AG10803 (cell line): ENCODE results near the gene NEDD9.

ENCODE experiments used
- DNase-seq: peaks from one replicate; pipeline ENCODE4 v3.0.0; 2010; ENCODE audit warnings: low read depth
- H3K4me3 ChIP-seq: 2 replicates; pipeline ENCODE4 v1.5.1; 2011; ENCODE audit warnings: mild to moderate bottlenecking, low read length, control low read depth
- TF ChIP-seq, protein P1 (sequence below): conservative IDR thresholded peaks from 2 replicates; pipeline ENCODE4 v1.5.1; 2011; ENCODE audit warnings: mild to moderate bottlenecking, low read length, control low read depth, inconsistent platforms

The NEDD9 gene

DNA sequence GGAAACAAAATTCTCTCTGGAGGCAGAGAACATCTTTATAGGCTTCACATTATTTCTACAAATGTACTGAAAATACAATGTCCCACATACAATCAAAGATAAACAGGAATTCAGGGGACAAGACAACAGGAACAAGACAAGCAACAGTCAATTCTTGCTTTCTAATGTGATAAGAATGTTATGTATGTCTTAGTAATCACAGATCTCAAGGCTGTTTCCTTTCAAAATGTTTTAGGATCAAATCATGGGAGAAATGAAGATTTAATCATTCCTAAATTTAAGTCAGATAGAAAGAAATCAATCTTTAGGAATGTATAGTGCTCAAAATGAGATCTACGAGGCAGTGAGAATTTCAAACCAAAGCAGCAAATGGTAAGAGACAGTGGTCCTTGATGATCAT lies 32.1 kb downstream of the NEDD9 start:
- no peak overlapping the region for H3K4me3 ChIP-seq
- peak; percentile 44 for DNase-seq
- TF ChIP-seq, protein P1, sequence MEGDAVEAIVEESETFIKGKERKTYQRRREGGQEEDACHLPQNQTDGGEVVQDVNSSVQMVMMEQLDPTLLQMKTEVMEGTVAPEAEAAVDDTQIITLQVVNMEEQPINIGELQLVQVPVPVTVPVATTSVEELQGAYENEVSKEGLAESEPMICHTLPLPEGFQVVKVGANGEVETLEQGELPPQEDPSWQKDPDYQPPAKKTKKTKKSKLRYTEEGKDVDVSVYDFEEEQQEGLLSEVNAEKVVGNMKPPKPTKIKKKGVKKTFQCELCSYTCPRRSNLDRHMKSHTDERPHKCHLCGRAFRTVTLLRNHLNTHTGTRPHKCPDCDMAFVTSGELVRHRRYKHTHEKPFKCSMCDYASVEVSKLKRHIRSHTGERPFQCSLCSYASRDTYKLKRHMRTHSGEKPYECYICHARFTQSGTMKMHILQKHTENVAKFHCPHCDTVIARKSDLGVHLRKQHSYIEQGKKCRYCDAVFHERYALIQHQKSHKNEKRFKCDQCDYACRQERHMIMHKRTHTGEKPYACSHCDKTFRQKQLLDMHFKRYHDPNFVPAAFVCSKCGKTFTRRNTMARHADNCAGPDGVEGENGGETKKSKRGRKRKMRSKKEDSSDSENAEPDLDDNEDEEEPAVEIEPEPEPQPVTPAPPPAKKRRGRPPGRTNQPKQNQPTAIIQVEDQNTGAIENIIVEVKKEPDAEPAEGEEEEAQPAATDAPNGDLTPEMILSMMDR, result no peak

DNA sequence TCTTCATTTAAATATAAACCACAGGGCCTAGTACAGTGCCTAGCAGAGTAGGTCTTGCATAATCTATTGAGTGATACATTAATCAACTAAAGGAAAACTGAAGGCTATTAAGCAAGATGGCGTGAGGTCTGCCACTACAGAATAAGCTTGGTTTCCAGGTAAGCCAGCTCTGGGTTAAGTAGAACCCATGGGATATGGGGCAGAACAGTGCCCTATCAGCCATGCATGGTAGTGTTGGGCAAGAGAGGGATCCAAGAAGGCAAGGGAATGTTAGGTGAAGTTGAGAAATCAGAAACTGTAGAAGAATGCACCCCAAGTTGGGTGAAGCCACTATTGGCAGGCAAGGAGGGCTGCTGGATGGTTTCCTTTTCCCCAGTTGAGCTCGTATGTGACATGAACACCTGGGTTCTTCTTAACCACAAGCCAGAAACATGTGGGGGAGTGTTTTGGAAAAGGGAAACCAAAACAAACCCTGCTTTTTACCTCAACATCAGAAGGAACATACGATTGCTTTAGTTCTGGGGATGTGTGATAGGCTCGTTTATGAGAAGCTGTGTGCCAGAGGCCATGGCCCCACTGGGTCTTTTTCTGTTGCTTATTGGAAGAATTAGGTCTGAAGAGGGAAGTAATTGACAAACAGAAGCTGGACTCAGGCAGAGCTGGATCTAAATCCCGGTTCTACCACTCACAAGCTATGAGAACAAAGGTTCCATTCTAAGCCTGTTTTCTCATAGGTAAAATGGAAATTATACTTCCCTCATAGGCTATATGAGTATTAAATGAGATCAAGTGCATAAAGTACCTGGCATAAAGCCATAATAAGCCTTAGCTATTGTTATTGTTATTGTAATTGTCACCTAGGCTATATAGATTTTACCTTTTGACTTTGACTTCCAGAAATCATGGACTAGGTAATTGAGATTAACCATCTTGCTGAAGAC lies 33.5 kb downstream of the NEDD9 start:
- no peak overlapping the region for H3K4me3 ChIP-seq
- peak; percentile 63 for DNase-seq
- TF ChIP-seq, protein P1, result no peak

DNA sequence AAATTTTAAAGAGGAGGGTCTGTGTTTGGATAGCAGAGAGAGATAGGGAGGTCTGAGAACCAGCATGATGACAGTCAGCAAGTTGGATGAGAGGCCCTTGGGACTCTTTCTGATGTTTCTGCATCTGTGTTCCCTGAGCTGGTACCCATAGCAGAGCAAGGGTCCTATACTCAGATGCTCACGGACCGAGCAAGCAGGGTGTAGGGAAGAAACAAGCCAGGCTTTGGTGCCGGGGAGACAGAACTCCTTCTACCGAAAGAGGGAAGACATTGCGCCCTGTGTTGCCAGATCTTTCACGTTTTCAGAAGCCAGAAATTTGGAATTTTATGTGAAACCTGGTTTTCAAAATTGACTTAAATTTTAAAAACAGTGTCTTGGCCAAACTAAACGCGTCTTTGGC lies 34.6 kb downstream of the NEDD9 start:
- DNase-seq, result no peak
- TF ChIP-seq, protein P1, result no peak
- no peak overlapping the region for H3K4me3 ChIP-seq

DNA sequence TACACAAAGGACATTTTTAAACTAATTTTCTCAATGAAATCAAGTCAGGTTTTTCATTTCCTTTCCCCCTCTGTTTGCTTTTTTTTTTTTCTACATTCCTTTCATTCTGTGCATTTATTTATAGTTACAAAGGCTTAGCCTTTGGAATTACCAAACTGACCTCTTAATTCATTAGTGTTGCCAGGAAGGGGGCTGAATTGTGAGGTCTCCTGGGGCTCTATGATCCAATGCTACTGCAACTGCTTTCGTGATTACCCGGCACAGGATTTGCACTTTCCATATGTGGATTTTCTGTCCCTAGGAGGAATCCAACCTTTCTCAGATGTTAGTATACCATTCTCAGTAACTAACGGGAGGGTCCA lies 35.3 kb downstream of the NEDD9 start:
- TF ChIP-seq, protein P1, result no peak
- peak; percentile 97 for DNase-seq
- H3K4me3 ChIP-seq, result no peak overlapping the region

DNA sequence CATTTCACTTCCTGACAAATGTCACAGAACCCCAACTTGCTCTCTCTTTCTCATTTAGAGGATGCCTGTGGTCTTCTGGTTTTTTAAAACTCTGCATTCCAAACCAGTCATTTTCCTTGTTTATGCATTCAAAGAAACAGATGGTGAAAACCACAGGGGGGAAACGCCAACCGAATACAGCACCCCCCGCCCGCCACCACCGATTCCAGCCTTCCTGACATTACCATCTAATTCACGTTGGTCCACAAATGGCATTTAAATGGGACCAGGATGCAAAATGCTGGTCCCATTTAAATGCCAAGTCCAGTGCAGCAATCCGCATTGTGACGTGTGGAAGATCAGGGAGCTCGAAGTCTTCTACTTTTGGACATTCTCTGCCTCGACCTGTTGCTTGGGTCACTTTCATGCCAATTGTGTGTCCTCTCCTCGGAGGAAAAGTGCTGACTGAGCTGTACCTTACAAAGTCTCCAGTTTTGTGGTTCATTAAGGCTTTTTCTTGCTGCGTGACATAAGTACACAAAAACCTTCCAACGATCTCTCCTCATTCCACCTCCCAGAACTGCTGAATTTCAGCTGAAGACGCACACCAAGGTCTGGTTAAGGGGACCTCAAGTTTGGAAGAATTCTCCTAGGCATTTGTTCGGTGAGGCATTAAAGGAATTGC lies 35.8 kb downstream of the NEDD9 start:
- H3K4me3 ChIP-seq, result 0 out of 2 replicates have a peak overlapping the region, but pooled peaks have one; percentile 13
- TF ChIP-seq, protein P1, result no peak
- peak; percentile 95 for DNase-seq

DNA sequence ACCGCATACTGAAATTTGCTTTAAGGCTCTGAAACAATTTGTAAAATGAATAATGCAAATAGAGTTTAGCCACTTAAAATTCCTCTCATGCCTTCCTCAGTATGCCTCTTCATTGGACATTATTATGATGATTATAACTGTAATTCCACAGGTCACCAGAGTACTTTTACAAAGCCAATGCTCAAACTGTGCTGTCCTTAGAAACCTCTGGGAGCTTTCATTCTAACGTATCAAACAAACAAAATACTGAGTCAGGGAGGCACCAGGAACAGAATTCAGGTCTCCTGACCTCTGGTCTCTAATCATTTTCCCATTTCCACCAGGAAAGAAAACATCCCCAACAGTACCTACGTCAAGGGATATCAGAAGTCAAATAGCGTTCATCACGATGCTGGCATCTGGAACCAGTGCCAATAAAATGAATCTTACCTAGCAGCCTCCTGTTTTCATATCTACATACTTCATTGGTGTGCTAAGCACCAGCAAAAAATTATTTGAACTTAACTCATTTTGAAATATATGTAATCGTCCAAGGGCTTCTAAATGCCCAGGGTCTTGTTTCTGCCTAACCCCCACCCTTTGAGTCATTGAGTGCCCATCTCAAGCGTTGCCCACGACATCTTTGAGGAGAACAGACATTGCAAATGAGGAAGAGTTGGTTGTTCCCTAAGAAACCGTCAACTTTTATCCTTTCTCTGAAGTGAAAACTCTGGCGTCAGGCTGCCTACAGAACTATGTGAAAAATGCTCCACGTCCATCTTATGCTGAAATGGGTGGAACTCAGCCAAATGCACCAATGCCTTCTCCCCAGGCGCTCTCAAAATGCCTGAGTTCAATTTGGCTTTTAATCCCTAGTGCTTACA lies 37.9 kb downstream of the NEDD9 start:
- peak; percentile 68 for DNase-seq
- TF ChIP-seq, protein P1, result peak; percentile 21
- no peak overlapping the region for H3K4me3 ChIP-seq
